Hematopoietic multipotent progenitor cell treated with erythropoietin and hydrocortisone succinate and interleukin-3 and kit ligand, for 17 days (in vitro differentiated cells): ENCODE data around the gene NDUFB4.

Experiments
- DNase-seq: peaks from one replicate; pipeline ENCODE4 v3.0.0-alpha.2; 2015; ENCODE audit warnings: low spot score

Gene NDUFB4

DNA sequence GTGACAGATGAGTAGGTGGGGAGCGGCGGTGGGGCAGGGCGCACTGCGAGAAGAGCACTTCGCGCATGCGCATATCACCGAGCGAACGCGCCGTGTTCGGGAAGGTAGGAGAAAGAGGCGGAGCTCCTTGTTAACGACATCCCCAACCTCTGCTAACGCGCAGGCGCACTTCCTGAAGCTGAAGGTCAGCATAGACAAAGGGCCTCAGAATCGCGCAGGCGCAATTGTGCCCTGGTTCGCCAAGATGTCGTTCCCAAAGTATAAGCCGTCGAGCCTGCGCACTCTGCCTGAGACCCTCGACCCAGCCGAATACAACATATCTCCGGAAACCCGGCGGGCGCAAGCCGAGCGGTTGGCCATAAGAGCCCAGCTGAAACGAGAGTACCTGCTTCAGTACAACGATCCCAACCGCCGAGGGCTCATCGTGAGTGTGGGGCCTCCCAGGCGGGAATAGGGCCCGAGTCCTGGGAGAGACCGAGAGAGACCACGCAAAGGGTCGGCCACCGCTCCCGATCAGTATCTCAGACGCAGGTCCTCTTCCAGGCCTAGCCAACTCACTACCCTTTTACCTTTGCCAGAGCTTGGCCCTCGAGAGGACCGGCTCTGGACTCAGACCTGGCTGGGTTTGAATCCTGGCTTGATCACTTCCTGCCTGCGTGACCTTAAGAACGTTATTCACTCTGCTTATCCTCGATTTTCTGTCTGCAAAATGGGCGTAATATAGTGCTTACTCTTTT lies at the start of gene NDUFB4:
TSS of gene NDUFB4 (plus strand) at position 221 of the 737 bp plus-strand sequence. CDS start at position 245, 24 bp downstream.
- DNase-seq, result peak; percentile 98

DNA sequence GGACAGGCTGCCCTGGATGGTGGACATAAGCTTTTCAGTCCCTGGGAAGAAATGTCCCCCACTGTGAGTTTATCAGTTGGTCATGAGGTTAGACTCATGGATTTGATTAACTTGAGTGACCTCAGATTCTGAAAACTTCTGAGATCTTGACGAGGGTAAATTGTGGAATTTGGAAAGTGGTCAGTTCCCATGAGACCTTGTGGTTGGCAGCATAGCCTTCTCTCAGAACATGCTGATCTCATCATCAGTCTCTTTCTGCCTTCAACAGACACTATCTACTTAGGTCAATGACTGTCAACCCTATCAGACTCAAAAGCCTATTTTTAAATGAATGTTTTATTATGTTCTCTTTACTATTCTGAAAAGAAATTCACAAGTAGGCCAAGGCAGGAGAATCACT lies 45.6 kb upstream of the NDUFB4 start:
- DNase-seq, result no peak

DNA sequence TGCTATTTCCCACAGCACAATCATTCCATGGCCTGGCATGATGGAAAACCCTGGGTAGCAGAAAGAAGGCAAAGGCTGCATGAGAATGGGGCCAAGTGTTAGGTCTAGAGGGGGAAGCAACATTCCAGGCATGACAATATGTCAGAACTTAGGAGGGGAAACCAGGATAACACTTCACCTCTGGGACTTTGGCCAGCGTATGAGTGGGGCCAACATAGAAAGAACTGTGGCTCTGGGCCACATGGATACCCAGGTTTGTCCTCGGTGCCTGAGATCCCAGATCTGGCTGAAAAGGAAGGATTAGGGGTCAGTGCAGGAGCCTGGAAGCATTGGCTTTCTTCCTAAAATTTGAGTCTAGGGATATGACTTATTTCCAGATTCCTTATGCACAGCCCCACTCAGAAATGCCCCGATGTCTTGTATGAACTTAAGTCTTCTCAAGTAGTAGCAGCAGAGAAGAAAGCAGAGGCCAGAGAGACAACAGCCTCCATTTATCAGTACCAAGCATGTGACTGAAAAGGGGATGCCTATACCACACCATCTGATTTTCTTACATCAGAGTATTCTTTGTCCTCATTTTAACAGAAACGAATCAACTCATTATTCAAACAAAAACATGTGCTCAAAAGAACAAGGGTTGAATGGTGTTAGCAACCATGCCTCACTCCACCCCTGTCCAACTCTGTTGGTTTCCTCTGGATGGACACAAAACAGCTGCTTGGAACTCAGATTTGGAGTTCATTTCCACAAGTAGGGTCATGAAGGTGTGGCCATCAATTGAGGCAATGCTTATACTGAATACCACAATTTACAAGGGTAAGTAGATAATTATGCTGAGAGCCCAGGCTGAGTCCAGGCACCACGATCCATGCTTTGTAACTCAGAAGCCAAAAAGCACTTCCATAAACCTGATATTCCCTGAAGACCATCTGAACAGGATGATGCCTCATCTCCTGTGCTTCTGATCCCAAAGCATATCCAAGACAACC lies 43.7 kb upstream of the NDUFB4 start:
- no peak for DNase-seq

DNA sequence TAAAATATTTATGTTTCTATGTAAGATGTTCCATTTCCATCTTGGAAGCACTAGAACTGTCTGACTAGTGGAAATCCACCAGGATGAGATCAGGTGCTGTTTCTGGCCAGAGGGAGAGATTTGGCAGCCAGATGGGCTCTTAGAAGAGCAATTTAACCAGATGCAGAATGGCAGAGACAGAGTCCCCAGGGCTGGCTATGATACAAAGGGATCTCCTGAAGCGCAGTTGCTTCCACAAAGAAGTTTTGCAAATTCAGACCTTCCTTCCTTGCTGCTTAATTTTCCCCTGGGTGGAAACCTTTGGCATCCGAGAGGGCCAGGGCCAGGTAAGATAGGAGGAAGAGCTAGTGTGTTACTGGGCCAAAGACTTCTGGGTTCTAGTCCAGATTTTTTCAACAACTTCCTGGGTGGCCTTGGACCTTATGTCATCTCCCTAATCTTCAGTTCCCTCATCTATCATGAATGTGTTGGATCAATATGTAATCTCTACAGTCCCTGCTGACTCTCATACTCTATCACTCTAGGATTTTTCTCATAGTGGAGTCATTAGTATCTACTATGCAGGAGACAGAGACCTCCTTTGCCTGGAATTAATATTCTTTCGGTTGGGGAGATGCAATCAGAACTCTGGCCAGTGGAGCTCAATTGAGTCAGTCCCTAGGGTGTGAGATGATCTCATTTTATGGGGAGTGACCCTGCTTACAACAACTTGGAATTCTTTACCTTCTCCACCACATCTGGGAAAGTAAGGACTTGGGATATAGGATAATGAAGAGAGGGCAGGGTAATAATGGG lies 41.1 kb upstream of the NDUFB4 start:
- DNase-seq, result no peak

DNA sequence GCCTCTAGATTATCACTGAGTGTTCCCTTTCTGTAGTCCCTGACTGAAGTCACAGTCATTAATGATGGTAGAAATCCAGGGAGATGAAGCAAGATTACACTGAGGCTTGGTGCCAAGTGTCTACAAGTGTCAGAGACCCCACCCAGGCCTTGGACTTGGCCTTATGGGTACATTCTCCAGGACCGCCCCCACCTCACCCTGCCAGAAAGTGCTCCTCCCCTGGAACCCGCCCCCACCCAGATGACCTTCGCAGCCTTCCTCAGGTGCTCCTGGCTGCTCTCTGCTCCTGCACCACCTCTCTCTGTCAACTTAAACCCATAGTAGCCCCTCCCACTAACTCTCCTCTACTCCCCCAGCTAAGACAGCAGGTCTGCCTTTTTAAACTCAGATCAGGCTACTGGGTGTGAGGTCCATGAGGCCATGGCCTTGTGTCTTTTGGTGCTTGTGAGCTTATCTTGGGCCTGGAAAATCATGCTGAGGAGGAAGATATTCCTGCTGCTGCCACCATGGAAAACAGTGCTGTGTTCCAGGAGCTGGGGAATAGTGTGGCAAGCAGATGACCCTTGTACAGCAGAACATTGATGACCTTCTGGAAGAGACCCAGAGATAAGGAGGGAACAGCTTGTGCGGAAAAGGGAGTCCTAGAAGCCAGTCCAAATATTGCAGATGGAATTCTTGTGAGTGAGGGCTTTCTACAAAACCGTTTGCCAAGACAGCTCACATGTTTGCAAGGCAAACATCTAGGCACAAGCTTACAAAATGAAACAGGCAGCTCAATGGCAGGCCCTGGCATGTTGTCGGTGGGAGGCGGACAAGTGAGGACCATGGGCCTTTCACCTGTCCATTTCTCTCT lies 40.3 kb upstream of the NDUFB4 start:
- no peak for DNase-seq

GRCh38 chr3:120557115-120557514 lies 39.0 kb upstream of the NDUFB4 start:
- no peak for DNase-seq

DNA sequence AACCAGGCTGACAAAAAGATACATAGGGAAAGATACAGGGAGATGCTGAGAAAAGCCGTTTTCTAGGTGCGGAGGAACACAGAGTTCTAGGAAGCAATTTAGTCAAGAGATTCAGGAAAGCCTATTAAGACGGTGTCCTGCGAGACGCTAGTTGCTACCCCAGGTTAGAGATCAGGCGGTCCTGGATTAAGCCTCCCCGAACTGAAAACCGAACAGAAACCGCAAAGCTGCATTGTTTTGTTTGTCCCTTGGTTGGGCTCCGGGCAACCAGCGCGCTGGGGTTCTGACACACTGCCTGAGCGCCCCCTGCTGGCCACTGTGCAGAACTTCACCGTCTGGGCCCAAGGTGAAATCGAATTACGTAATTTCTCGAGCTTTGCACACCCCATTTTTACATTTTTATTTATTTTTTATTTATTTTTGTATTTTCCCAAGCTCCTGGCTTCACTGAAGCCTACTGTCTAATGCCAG lies 37.3 kb upstream of the NDUFB4 start:
- peak; percentile 79 for DNase-seq

- no peak for DNase-seq
These were observed 36.7 kb upstream of the NDUFB4 start for GRCh38 chr3:120559242-120560061.

DNA sequence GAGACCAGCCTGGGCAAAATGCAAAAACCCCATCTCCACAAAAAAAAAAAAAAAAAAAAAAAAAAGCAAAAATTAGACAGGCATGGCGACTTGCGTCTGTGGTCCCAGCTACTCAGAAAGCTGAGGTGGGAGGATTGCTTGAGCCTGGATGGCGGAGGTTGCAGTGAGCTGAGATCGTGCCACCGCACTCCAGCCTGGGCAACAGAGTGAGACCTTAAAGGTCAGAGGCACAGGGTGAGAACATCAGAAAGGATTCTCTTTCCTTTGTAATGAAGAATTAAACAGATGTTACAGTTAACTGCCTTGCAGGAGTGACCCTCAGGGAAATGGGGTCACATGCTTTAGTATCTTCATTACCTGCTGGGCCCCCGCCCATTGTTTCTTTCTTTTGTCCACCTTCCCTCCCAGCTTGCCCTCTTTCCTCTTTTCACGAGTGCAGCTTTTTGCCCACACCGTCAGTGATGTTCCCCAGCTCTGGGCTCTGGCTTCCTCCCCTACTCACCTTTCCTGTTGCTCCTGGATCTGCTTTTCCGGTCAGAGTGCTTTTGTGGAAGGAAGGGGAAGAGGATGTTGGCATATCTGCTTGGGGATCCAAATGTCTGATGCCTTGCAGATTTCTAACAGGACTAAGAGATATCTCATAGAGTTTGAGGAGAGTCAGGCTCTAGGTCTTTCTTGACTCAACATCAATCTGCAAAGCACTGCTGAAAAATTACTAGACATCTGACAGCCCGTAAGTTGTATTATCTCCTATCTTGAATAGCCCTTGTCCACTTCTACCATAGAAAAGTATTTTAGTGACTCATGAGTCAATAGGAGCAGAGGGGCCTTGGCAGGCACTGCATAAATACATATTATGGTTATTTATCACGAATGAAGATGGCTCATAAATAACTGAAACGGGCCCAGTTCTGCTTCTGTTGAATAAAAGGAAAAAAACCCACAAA lies 35.6 kb upstream of the NDUFB4 start:
- no peak for DNase-seq

DNA sequence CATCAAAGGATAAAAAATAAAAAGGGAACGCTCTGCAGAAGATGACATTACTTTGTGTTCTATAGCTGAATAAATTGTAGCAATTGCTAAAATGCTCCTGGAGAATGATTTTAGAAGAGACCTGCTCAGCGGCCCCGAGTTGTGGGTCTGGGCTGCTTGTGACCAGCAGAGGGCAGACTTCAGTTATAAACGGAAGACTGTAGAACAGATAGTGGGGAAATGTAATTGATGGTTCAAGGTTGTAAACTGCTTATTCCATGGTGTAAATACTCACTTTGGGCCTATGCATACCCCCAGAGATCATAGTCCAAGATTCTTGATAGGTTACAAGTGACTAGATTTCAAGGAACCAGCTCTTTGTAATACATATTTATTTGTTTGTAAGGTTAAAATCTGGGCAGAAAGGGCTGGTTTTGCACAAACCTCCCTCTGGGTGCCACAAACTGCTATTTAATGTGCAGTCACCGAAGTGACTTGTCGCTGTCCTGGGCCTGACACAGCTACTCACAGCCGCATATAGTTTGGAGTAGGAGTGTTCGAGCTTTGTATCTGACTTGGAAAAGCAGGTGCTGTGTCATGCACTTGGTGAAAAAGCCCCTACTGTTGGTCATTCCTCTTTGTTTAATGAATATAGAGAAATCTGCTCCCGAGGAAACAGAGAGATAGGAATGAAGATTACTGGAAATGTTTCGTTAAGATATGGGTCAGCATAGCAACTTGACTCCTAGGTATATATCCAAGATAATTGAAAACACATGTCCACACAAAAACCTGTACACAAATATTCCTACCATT lies 34.7 kb upstream of the NDUFB4 start:
- DNase-seq, result peak; percentile 57

DNA sequence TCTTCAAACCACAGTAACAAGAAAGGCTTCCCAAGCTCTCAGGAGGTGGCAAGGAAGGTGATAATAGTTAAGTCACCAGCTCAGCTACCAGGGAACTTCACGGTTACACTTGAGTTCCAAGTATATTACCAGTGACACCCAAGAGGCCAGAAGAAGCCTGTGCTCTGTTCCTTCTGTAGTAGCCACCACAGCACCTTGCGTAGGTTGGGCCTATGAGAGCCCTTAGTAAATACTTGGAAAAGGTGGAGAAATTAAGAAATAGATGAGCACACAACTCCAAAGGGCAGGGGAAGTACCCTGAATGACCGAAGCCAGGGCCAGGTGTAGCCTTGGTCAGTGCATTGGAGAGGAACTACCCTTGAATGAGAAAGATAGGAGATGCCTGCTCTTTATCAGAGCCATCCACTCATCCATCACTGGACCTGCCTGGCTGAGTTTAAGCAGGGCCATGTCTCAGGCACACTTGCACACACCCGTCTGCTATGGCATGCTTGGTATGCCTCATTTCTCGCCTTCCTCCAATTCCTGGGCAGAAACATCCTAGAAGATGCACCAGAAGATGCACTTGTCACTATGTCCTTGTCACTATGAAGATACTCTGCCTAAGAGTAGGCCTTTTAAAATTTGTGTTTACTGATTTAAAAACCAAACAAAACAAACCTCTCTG lies 32.6 kb upstream of the NDUFB4 start:
- DNase-seq, result no peak

DNA sequence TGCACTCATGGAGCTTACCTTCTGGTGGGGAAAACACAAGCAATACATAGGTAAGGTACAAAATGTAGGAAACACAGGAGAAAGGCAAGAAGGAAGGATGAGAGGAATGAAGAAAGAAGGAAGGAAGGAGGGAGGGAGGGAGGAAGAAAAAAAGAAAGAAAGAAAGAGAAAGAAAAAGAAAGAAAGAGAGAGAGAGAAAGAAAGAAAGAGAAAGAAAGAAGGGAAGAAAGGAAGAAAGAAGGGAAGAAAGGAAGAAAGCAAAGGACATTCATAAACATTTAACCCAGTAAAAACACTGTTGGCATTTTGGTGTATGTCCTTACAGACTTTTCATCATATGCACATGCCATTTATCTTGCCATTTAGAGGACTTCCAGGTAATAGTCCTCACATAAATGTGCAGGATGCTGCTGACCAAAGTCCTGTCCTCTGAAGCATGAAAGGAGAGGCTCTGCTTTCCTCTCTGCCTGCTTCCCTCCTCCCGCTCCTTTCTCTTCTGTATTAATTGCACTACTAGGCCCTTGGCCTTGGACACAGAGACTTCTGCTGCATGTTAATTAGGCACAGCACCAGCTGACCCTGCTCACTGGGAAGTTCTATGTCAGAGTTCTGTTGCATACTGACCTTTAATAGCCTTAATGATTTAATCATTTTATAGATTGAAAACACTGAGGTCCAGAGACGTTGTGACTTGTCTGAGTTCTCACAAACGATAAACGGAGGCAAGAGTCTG lies 29.7 kb upstream of the NDUFB4 start:
- no peak for DNase-seq

- DNase-seq, result no peak
These were observed 28.6 kb upstream of the NDUFB4 start for GRCh38 chr3:120567370-120568201.

DNA sequence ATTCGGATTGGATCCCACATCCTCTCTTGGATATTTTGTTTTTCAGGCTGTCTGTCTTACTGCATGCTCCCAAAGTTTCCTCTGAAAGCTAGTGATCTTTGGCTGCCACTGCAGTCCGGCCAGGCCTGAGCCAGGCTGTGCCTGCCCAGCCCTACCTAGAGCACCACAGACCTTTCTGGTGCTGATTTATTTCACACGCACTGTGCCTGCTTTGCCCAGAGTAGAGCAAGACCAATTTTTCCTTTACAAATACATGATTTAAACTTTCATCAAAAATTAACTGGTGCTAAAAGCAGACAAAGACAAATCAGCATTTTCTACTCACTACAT lies 28.0 kb upstream of the NDUFB4 start:
- no peak for DNase-seq

DNA sequence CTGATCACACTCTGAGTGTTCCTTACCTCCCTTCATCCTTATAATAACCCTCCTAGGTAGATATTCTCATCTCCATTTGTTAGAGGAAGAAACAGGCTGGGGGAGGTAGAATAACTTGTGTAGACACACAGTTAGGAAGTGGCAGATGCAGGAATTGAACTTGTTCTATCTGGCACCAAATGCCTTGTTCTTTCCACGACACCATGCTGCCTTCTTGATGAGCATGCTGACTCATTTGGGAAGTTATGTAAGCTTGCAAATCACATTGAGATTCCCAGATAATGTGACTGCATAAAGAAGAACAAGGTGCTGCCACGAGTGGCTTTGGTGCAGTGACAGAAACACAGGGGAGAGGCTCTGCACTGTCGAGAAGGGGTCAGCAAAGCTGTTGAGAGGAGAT lies 27.5 kb upstream of the NDUFB4 start:
- no peak for DNase-seq
